GM19043 (cell line): Measurements from ENCODE around the gene C12orf60.

Experiments
- ATAC-seq: cut with Tn5 transposase; IDR thresholded peaks from one replicate; pipeline ENCODE4 v1.9.1; 2021; ENCODE audit warnings: low read depth; ENCODE audit not compliant: unreplicated experiment

Gene C12orf60

DNA sequence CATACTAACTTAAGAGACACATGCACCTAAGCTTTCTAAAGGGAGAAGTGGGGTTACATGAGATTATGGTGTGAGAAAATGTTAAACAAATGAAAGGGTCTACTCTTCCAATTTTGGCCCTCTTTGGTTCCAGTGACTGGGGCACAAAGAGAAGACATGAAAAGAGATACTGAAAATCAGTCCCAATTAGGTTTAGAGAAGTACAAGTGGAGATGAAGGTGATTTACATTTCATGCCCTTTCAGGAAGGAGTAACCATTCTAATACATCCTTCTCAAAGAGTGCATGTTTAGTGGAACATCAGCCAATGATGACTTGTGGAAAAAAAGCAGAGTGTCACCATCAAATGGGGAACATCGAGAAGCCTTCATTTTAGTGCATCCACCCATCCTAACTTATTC, 67.8 kb downstream of the C12orf60 start:
- no peak for ATAC-seq

DNA sequence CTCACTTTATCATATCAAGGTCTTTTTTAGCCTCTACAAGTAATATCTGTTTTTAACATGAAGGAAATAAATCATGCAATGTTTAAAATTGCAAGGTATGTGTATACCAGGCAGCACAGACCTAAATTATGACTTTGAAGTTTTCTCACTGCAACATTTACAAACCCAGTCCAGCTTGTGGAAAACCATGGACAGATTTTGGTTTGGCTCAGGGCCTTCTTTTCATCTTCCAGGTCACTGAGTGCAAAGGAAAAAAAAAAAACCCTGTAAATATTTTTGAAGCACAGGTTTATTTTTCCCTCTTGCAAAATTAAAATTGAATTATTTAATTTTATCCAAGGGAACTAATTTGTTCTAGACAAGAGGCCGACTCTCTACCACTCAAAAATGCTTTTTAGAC, 68.4 kb downstream of the C12orf60 start:
- no peak for ATAC-seq

DNA sequence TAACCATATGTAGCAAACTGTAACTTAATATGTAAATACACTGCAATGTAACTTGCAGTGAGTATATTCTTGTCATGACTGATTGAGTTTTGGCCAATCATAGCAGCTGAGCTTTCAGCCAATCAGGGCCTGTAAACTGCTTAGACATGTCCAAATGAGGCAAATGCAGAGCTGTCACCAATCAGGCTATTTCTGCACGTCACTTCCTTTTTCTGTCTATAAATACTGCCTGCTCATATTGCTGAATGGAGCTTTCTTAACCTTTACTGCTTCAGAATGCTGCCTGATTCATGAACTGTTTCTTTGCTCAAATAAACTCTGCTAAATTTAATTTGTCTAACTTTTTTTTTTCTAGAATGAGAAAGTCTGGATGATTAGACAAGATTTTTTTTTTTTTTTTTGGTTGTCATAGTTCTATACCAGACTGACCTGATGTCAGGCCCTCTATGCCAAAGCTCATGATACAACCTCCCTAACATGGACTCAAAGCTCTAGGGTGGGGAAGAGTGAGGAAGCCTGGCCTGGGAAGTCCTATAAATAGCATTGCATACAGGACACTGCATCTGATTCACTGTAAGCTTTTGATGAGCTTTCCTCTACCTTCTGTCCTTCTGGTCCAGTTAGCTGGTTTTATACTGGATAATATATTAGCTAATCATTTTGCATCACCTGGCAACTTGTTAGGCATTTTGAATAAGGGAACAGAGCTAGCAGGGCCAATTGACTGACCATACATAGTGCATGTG, 70.1 kb downstream of the C12orf60 start:
- no peak for ATAC-seq
